ENCODE data around the gene ZNF785. TPM values are rescaled to one million over a fixed set of nuclear protein-coding genes. Genes with fewer than 3 reads are reported as not detected.

The ZNF785 gene
- total and polyA plus RNA-seq, 2 of the 13 experiments (the other 11 are each of a cell fraction or from before 2014, with no cell fraction given) = 0.01 TPM; not detected in 1

GRCh38 chr16:30570636-30571444 is 14.7 kb downstream of the ZNF785 start (continued):
- TF ChIP-seq ZNF543 (CRISPR knock-in tag; IDR thresholded peaks at IDR 0.05) (0 out of 2 replicates have a peak, but pooled peaks have one; percentile 52), HOXA7 (CRISPR knock-in tag; IDR thresholded peaks at IDR 0.05) (no peak), ZNF124 (CRISPR knock-in tag; IDR thresholded peaks at IDR 0.05) (no peak), MTERF4 (CRISPR knock-in tag; IDR thresholded peaks at IDR 0.05) (no peak), PREB (CRISPR knock-in tag; IDR thresholded peaks at IDR 0.05) (no peak), RFX3 (CRISPR knock-in tag; IDR thresholded peaks at IDR 0.05) (no peak), SIX1 (CRISPR knock-in tag; IDR thresholded peaks at IDR 0.05; ENCODE audit: borderline replicate concordance) (no peak), KLF15 (CRISPR knock-in tag; IDR thresholded peaks at IDR 0.05; ENCODE audit: borderline replicate concordance) (no peak), DBP (CRISPR knock-in tag; IDR thresholded peaks at IDR 0.05; ENCODE audit: not compliant biosample characterization) (no peak), ZMAT5 (CRISPR knock-in tag; IDR thresholded peaks at IDR 0.05; ENCODE audit: borderline replicate concordance, low read depth) (no peak), ZNF597 (CRISPR knock-in tag; IDR thresholded peaks at IDR 0.05) (no peak), ZBTB21 (CRISPR knock-in tag; IDR thresholded peaks at IDR 0.05) (no peak), SRSF4 (IDR thresholded peaks at IDR 0.05; ENCODE audit: low read depth, low read length, poor library complexity, severe bottlenecking) (no peak), ZNF883 (CRISPR knock-in tag; IDR thresholded peaks at IDR 0.05; ENCODE audit: not compliant biosample characterization) (no peak), SIN3B (IDR thresholded peaks at IDR 0.05; ENCODE audit: low read length) (no peak), ZNF75D (CRISPR knock-in tag; IDR thresholded peaks at IDR 0.05; ENCODE audit: borderline replicate concordance) (no peak), PRDM10 (CRISPR knock-in tag; IDR thresholded peaks at IDR 0.05; ENCODE audit: low read depth) (no peak), NFKB2 (CRISPR knock-in tag; IDR thresholded peaks at IDR 0.05; ENCODE audit: borderline replicate concordance) (no peak), MED1 (CRISPR knock-in tag; IDR thresholded peaks at IDR 0.05) (0 out of 2 replicates have a peak, but pooled peaks have one; percentile 12), ZNF580 (CRISPR knock-in tag; IDR thresholded peaks at IDR 0.05; ENCODE audit: borderline replicate concordance, low read depth) (no peak), RELA (CRISPR knock-in tag; IDR thresholded peaks at IDR 0.05) (no peak)
